Stimulated activated CD8-positive, alpha-beta memory T cell treated with anti-CD3 and anti-CD28 coated beads, Interleukin-2, amount 100 ng/mL, for 1 hour (primary cell): ENCODE data around the gene USP25.

Source experiments
- DNase-seq, 2 donors: peaks; one replicate each; pipeline ENCODE4 v3.0.0-alpha.2; 2020; ENCODE audit warnings: low read depth in 2 of 2

USP25 gene

GRCh38 chr21:15809818-15810217 lies 80.0 kb downstream of the USP25 start:
- DNase-seq: no peak

DNA sequence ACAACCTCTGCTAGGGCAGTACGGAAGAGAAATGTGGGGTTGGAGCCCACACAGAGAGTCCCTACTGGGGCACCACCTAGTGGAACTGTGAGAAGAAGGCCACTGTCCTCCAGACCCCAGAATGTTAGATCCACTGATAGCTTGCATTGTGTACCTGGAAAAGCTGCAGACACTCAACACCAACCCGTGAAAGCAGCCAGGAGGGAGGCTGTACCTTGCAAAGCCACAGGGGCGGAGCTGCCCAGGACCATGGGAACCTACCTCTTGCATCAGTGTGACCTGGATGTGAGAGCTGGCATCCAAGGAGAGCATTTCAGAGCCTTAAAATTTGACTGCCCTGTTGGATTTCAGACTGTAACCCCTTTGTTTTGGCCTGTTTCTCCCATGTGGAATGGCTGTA lies 85.5 kb downstream of the USP25 start:
- DNase-seq: no peak

GRCh38 chr21:15820327-15820726 lies 90.5 kb downstream of the USP25 start:
- no peak for DNase-seq

- no peak for DNase-seq
Measured at GRCh38 chr21:15820852-15821379, 91.1 kb downstream of the USP25 start.

DNA sequence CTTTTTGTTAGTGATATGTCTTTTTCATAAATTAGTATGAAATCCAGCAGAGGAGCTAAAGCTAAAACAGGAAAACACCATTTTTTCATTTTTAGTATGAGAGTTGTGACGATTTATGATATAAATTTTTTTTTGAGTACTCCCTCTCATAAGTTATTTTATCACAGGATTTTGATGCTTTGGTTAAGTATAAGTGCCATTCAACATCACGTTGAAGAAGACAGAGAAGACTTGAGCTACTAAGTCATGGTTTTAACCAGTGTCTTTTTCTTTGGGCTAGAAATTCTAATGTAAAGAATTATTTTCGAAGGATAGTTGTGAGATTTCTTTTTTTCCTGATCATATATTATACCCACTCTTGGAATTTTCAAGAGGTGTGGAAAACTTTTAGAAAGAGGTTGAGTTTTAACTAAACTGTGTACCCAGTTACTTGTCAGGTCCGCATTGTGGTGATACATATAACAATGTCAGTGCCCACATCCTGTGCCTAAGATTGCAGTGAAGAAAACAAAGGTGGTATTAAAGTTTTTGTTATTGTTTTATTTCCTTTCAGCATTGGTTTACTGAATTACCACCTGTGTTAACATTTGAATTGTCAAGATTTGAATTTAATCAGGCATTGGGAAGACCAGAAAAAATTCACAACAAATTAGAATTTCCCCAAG lies 93.8 kb downstream of the USP25 start:
- no peak for DNase-seq

DNA sequence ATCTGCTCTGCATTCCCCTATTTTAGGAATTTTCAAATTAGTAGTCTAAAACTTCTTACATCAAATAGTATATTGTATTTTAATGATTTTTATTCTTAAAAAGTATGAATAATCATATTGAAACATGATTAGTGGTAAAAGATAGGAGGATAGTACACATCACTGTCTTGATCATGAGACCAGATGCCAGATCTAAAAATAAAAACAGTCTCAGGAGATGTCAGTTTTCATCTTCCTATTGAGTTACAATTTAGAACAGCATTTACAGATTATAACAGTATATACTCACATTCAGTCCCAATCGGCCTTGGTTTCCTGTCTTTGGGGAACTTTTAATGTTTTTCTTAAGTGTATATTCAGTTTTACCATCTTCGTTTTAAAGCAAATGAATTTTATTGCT lies 95.9 kb downstream of the USP25 start:
- no peak for DNase-seq

GRCh38 chr21:15826147-15826780 lies 96.5 kb downstream of the USP25 start:
- DNase-seq: no peak

- no peak for DNase-seq
Measured at GRCh38 chr21:15826908-15827601, 97.3 kb downstream of the USP25 start.

DNA sequence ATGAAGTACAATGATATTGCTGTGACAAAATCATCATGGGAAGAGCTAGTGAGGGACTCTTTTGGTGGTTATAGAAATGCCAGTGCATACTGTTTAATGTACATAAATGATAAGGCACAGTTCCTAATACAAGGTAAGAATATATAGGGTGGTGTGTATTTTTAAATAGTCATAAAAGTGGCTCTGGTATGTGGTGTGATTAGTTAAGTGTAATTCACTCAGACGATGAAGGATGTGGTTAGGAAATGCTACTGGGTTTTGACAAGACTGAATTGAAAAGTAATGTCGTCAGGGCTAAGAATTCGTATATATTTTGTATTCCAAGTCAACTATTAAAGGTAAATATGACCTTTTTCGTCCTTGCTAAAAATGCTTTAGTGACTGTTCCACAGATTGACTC lies 101.7 kb downstream of the USP25 start:
- DNase-seq: no peak

GRCh38 chr21:15837645-15838044 lies 107.9 kb downstream of the USP25 start:
- no peak for DNase-seq

DNA sequence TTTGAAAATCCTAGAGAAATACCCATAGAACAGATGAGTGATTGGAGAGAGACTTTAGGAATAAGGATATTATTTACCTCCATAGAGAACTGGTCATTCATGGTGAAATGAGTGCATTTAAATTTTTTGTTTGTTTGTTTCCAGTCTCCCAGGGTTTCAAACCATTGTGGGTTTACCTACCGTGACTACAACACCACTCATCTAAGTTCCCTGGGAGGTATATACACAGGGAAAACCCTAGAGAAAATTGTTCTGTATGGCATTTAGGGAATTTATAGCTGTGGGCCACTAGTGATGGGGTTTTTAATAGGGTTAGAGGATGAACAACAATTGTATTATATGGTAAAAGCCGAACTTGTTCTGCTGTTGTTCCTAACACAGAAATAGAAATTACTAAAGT lies 109.2 kb downstream of the USP25 start:
- DNase-seq: no peak

DNA sequence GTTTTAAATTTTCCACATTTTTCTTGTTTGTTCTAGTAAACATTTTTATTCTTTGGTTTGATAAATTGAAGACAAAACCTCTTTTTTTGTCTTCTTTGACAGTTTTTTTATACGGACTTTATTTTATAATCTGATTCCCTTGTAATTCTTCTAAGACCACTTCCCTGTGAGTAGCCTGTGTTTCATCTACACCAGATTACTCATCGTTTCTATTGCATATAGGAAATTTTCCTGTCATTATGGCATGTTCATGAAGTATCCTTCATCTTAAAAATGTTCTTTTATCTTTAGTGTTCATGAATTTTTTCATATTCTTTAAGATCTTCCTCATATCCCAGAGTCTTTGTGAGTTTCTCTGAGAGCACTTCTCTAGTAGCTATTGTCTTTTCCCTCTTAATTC lies 109.8 kb downstream of the USP25 start:
- no peak for DNase-seq

DNA sequence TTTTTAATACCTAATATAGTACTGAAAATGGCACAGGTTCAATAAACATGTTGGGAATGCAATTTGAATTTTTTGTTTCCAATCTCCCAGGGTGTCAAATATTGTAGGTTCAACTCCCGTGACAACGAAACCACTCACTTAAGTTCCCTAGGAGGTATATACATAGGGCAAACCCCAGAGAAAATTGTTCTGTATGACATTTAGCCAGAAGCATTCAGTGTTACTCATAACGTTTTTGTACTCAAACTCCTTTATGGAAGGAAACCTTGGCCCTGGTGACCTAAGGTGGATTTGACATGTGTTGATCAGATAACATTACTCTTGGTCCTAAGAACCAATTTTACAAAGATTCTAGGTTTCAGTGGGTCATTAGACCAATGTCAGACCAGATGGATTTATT lies 110.6 kb downstream of the USP25 start:
- DNase-seq: no peak

- no peak for DNase-seq
Measured at GRCh38 chr21:15841856-15842564, 112.2 kb downstream of the USP25 start.

GRCh38 chr21:15842565-15842880 lies 112.7 kb downstream of the USP25 start:
- no peak for DNase-seq

DNA sequence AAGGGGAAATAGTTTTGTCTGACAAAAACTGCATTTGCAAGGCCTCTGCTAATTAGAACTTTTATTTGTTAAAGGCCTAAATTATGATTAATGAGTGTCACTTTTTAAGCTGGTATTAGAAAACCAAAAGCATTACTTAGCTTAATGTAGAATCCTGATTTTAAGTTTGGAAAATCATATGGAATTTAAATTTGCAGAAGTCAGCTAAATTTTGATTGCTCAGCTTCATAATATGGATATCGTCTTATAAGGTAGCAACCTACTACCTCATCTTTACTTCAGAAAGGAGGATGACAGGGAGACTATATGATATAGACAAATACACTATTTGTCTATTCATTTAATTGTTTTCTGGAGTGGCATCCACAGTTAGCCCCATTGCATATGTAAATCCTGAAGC lies 114.0 kb downstream of the USP25 start:
- DNase-seq: no peak

GRCh38 chr21:15848634-15849560 lies 119.1 kb downstream of the USP25 start:
- DNase-seq: no peak

- no peak for DNase-seq
Measured at GRCh38 chr21:15849927-15850326, 120.1 kb downstream of the USP25 start.

- no peak for DNase-seq
Measured at GRCh38 chr21:15850645-15851044, 120.9 kb downstream of the USP25 start.

DNA sequence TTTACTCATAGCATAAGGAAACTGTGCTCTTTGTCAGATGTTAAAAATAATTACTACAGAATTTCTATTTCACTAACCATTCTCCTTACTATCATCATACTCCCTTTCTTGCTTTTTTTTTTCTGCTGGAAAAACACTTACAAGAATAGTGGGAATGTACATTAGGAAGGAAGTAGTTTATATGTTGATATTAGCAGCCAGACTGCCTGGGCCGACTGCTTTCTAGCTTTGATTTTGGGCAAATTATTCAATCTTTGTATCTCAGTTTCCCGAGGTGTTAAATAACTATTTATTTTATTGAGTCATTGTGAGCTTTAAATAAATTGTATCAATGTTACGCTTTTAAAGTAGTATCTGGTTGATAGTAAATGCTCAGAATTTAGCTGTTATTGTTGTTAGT lies 122.4 kb downstream of the USP25 start:
- DNase-seq: no peak

GRCh38 chr21:15853126-15853525 lies 123.3 kb downstream of the USP25 start:
- no peak for DNase-seq
